Liver (tissue), 9 donors: Measurements from ENCODE around the gene ANKRD28. TPM values are rescaled to one million over a fixed set of nuclear protein-coding genes. Genes with fewer than 3 reads are reported as not detected.

ENCODE experiments used
- DNase-seq: peaks from one replicate; pipeline ENCODE4 v3.0.0-alpha.2; 2017; ENCODE audit warnings: low spot score
- H3K27ac ChIP-seq, 2 donors: one replicate each; pipeline ENCODE4 v1.7.0; 2013; ENCODE audit warnings: inconsistent platforms in 2 of 2, low read length in 2 of 2, control low read depth in 1 of 2, low read depth in 1 of 2, mild to moderate bottlenecking in 1 of 2
- H3K27me3 ChIP-seq, 4 donors: one replicate each; pipeline versions ENCODE4 v1.6.1 to v1.7.0; 2013; ENCODE audit warnings: low read length in 3 of 4, inconsistent platforms in 1 of 4, mild to moderate bottlenecking in 1 of 4, moderate library complexity in 1 of 4; ENCODE audit not compliant: control insufficient read depth in 4 of 4, insufficient read depth in 4 of 4
- H3K36me3 ChIP-seq, 4 donors: one replicate each; pipeline versions ENCODE4 v1.6.1 to v1.7.0; 2013; ENCODE audit warnings: low read length in 3 of 4, mild to moderate bottlenecking in 3 of 4, low read depth in 1 of 4, moderate library complexity in 1 of 4; ENCODE audit not compliant: control insufficient read depth in 4 of 4, insufficient read depth in 3 of 4
- H3K4me1 ChIP-seq, 4 donors: one replicate each; pipeline versions ENCODE4 v1.6.1 to v1.7.0; 2013; ENCODE audit warnings: low read length in 3 of 4, mild to moderate bottlenecking in 3 of 4, moderate library complexity in 1 of 4; ENCODE audit not compliant: control insufficient read depth in 4 of 4, insufficient read depth in 4 of 4
- H3K4me3 ChIP-seq, 3 donors: one replicate each; pipeline versions ENCODE4 v1.6.1 to v1.7.0; 2013; ENCODE audit warnings: low read length in 3 of 3, control low read depth in 1 of 3, low read depth in 1 of 3, mild to moderate bottlenecking in 1 of 3
- H3K9ac ChIP-seq, 2 donors: one replicate each; pipeline ENCODE4 v1.7.0; 2013; ENCODE audit warnings: low read length in 2 of 2, mild to moderate bottlenecking in 2 of 2, moderate library complexity in 2 of 2, control low read depth in 1 of 2, low read depth in 1 of 2
- H3K9me3 ChIP-seq, 4 donors: one replicate each; pipeline versions ENCODE4 v1.6.1 to v1.7.0; 2013; ENCODE audit warnings: low read length in 3 of 4; ENCODE audit not compliant: control insufficient read depth in 4 of 4
- EGR1 ChIP-seq, 2 donors: IDR thresholded peaks; 2 replicates each; pipeline ENCODE4 v1.6.1; 2016 to 2018; ENCODE audit warnings: antibody characterized with exemption in 2 of 2, low read depth in 2 of 2
- FOXA2 ChIP-seq: IDR thresholded peaks from 2 replicates; pipeline ENCODE4 v1.6.1; 2016; ENCODE audit warnings: antibody characterized with exemption
- GABPA ChIP-seq, 2 donors: IDR thresholded peaks in 1 of 2; conservative IDR thresholded peaks in 1 of 2; 2 replicates each; pipeline ENCODE4 v1.6.1; 2016; ENCODE audit warnings: antibody characterized with exemption in 2 of 2, mild to moderate bottlenecking in 1 of 2, moderate library complexity in 1 of 2
- HNF4A ChIP-seq, 2 donors: conservative IDR thresholded peaks; 2 replicates each; pipeline ENCODE4 v1.6.1; 2016; ENCODE audit warnings: antibody characterized with exemption in 2 of 2, mild to moderate bottlenecking in 2 of 2
- HNF4G ChIP-seq: IDR thresholded peaks from 2 replicates; pipeline ENCODE4 v1.6.1; 2016; ENCODE audit warnings: antibody characterized with exemption
- JUND ChIP-seq, 2 donors: IDR thresholded peaks; 2 replicates each; pipeline ENCODE4 v1.6.1; 2016; ENCODE audit warnings: antibody characterized with exemption in 2 of 2
- MAX ChIP-seq: IDR thresholded peaks from 2 replicates; pipeline ENCODE4 v1.6.1; 2016; ENCODE audit warnings: antibody characterized with exemption
- NR2F2 ChIP-seq: IDR thresholded peaks from 2 replicates; pipeline ENCODE4 v1.6.1; 2016; ENCODE audit warnings: antibody characterized with exemption
- RAD21 ChIP-seq, 2 donors: IDR thresholded peaks; 2 replicates each; pipeline ENCODE4 v1.6.1; 2016; ENCODE audit warnings: antibody characterized with exemption in 2 of 2, mild to moderate bottlenecking in 2 of 2
- REST ChIP-seq: IDR thresholded peaks from 2 replicates; pipeline ENCODE4 v1.6.1; 2016; ENCODE audit warnings: antibody characterized with exemption, mild to moderate bottlenecking
- RXRA ChIP-seq, 2 donors: IDR thresholded peaks; 2 replicates each; pipeline ENCODE4 v1.6.1; 2017 to 2018; ENCODE audit warnings: antibody characterized with exemption in 2 of 2, mild to moderate bottlenecking in 1 of 2
- TAF1 ChIP-seq: conservative IDR thresholded peaks from 2 replicates; pipeline ENCODE4 v1.6.1; 2016; ENCODE audit warnings: antibody characterized with exemption, mild to moderate bottlenecking
- WGBS: extraction: QIAGEN DNeasy Blood & Tissue Kit; methylation state at CpG from one replicate; pipeline ENCODE4 v1.1.7; 2013; 5-methylcytosine and 5-hydroxymethylcytosine counted together
- polyA plus RNA-seq, 2 donors: library from polyadenylated mRNA; stranded (reverse) in 1 of 2; unstranded in 1 of 2; fragments of 200-250 nt in 1 of 2; fragments of >200 nt in 1 of 2; fragmentation: Nextera tagmentation in 1 of 2; extraction: Ambion mirVana in 1 of 2; gene quantifications; one replicate each; pipeline versions ENCODE4 v1.2.1 to v1.2.3, GENCODE V29; 2013 to 2015
- total RNA-seq, 2 donors: library from RNA; depleted of rRNA; stranded (reverse); fragments of >200 nt; gene quantifications; one replicate each; pipeline ENCODE4 v1.2.3, GENCODE V29; 2014
- TF ChIP-seq, protein P1 (sequence below): IDR thresholded peaks from 2 replicates; pipeline ENCODE4 v1.6.1; 2016; ENCODE audit warnings: antibody characterized with exemption
- donor health status: healthy.
- donor health status: healthy.
- donor health status: healthy.
- donor health status: healthy.
- donor health status: healthy.

ANKRD28 gene
- total and polyA plus RNA-seq, 4 donors, result 9.2 to 39.1 (median 16.8) TPM

DNA sequence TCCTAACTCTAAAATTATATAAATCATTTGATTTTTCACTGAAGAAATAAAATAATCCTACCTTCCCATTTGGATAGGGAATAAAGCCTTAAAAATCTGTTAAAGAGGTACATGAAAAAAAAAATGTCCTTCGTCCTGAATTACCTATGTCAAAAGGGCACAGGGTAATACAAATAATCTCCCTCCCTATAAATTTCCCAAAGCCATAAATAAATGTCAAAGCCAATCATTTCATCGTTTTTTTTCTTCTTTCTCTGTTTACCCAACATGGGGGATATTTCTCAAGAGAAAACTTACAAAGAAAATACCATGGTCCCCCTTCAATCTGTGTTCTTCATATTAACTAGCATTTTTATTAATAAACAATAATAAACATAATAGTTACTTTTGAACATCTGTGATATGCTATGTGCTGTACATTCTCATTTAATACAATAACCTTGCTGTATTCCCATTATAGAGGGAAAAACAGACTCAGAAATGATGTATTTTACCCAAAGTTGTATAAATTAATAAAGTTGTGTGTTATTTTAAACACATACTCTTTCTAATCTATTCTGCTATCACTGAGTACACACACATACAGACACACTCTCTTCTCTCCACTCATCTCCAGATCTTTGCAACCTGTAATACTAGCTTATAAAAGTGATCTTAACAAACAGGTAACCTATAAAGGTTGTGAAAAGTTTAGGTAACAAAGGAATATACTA, 910 bp upstream of the ANKRD28 start:
- no peak overlapping the region for H3K9ac ChIP-seq

GRCh38 chr3:15796771-15797641, 773 bp downstream of the ANKRD28 start:
- Histone ChIP-seq H3K4me1 (peaks cover 0 to 36% (median 27%) of the 10 kb centered on the region in 4 donors), H3K27ac (peak overlapping the region; percentile 83 to 91), H3K9ac (peak overlapping the region; percentile 12 to 87), H3K27me3 (no peaks in the 10 kb centered on the region), H3K9me3 (no peaks in the 10 kb centered on the region), H3K36me3 (no peaks in the 10 kb centered on the region), H3K4me3 (peak overlapping the region; percentile 17 to 46 (median 41))
- no peak for DNase-seq
- 29% methylated on average over 5 of the region's 5 CpGs for WGBS
- no peak for TF ChIP-seq HNF4G
- no peak for TF ChIP-seq MAX
- no peak for TF ChIP-seq TAF1
- no peak for TF ChIP-seq JUND (IDR thresholded peaks at IDR 0.05)
- no peak for TF ChIP-seq REST
- TF ChIP-seq FOXA2, result no peak
- TF ChIP-seq EGR1 (IDR thresholded peaks at IDR 0.05; ENCODE audit: low read depth in 2 of 2), result no peak

More for the DNA sequence above, 910 bp upstream of the ANKRD28 start:
- DNase-seq, result no peak
- Histone ChIP-seq H3K36me3 (no peaks in the 10 kb centered on the region), H3K4me3 (no peak overlapping the region), H3K27me3 (no peaks in the 10 kb centered on the region), H3K4me1 (peaks cover 0 to 36% (median 24%) of the 10 kb centered on the region in 4 donors), H3K27ac (no peak overlapping the region), H3K9me3 (no peaks in the 10 kb centered on the region)
- WGBS, result 31% methylated on average over 2 of the region's 2 CpGs
- TF ChIP-seq HNF4A (conservative IDR thresholded peaks at IDR 0.05) (no peak), MAX (no peak), TAF1 (no peak), HNF4G (no peak), EGR1 (IDR thresholded peaks at IDR 0.05; ENCODE audit: low read depth in 2 of 2) (no peak), RAD21 (IDR thresholded peaks at IDR 0.05) (no peak), RXRA (IDR thresholded peaks at IDR 0.05) (no peak), NR2F2 (no peak), FOXA2 (no peak), GABPA (IDR thresholded peaks at IDR 0.05 in 1 of 2, conservative IDR thresholded peaks at IDR 0.05 in 1 of 2) (no peak), JUND (IDR thresholded peaks at IDR 0.05) (no peak)
- TF ChIP-seq, protein P1, sequence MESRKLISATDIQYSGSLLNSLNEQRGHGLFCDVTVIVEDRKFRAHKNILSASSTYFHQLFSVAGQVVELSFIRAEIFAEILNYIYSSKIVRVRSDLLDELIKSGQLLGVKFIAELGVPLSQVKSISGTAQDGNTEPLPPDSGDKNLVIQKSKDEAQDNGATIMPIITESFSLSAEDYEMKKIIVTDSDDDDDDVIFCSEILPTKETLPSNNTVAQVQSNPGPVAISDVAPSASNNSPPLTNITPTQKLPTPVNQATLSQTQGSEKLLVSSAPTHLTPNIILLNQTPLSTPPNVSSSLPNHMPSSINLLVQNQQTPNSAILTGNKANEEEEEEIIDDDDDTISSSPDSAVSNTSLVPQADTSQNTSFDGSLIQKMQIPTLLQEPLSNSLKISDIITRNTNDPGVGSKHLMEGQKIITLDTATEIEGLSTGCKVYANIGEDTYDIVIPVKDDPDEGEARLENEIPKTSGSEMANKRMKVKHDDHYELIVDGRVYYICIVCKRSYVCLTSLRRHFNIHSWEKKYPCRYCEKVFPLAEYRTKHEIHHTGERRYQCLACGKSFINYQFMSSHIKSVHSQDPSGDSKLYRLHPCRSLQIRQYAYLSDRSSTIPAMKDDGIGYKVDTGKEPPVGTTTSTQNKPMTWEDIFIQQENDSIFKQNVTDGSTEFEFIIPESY, result no peak
